PC-3 (cell line): ENCODE results near the gene CALML4. TPM values are rescaled to one million over a fixed set of nuclear protein-coding genes. Genes with fewer than 3 reads are reported as not detected.

ENCODE experiments used
- ATAC-seq: fragments of 200-7000 bp; cut with Tn5 transposase; 2 replicates; pipeline ENCODE4 v1.9.1; 2020; ENCODE audit warnings: mild to moderate bottlenecking, moderate library complexity
- BruUV-seq: library from RNA; stranded (reverse); fragments of 400-500 nt; replicated peaks from 2 replicates; lab custom pipeline; 2021; lab: Mats Ljungman, UMichigan
- CTCF ChIA-PET: fragments of 300-600 bp; sonication (Branson Sonifier 250); formaldehyde crosslinking; loops from one replicate; lab custom pipeline; 2022; ENCODE audit warnings: antibody characterized with exemption; lab: Charles Lee
- POLR2A ChIA-PET: fragments of 300-600 bp; sonication (Branson Sonifier 250); formaldehyde crosslinking; loops from one replicate; lab custom pipeline; 2022; ENCODE audit warnings: antibody characterized with exemption; ENCODE audit not compliant: unreplicated experiment; lab: Charles Lee
- DNase-seq: peaks from one replicate; pipeline ENCODE4 v3.0.0-alpha.2; 2015
- H2AFZ ChIP-seq: fragments of 300-600 bp; sonication (generic); 2 replicates; pipeline ENCODE4 v1.6.0; 2016; ENCODE audit warnings: antibody characterized with exemption, low read length
- H3F3A ChIP-seq: fragments of 300-600 bp; sonication (generic); one replicate; pipeline ENCODE4 v1.6.0; 2017; ENCODE audit warnings: antibody characterized with exemption, low read length, control low read depth, mild to moderate bottlenecking; ENCODE audit not compliant: unreplicated experiment
- H3K27ac ChIP-seq: fragments of 300-600 bp; sonication (generic); 2 replicates; pipeline ENCODE4 v1.5.1; 2016; ENCODE audit warnings: mild to moderate bottlenecking, low read length
- H3K27me3 ChIP-seq: fragments of 300-600 bp; sonication (generic); 2 replicates; pipeline ENCODE4 v1.6.1; 2016; ENCODE audit warnings: low read length, mixed read lengths
- H3K36me3 ChIP-seq: fragments of 300-600 bp; sonication (generic); 2 replicates; pipeline ENCODE4 v1.6.1; 2016; ENCODE audit warnings: low read depth, mixed run types, low read length, mixed read lengths
- H3K4me1 ChIP-seq: fragments of 300-600 bp; sonication (generic); 2 replicates; pipeline ENCODE4 v1.5.1; 2016; ENCODE audit warnings: low read length; ENCODE audit not compliant: insufficient read depth
- H3K4me2 ChIP-seq: fragments of 300-600 bp; sonication (generic); 2 replicates; pipeline ENCODE4 v1.6.0; 2016; ENCODE audit warnings: low read length
- H3K4me3 ChIP-seq: fragments of 300-600 bp; sonication (generic); 2 replicates; pipeline ENCODE4 v1.5.1; 2016; ENCODE audit warnings: mild to moderate bottlenecking, low read length, mixed read lengths
- H3K79me2 ChIP-seq: fragments of 300-600 bp; sonication (generic); 2 replicates; pipeline ENCODE4 v1.6.1; 2017; ENCODE audit warnings: low read length, mixed read lengths
- H3K9ac ChIP-seq: fragments of 300-600 bp; sonication (generic); 2 replicates; pipeline ENCODE4 v1.6.0; 2016; ENCODE audit warnings: mild to moderate bottlenecking, low read length
- H3K9me2 ChIP-seq: fragments of 300-600 bp; sonication (generic); replicated peaks from 2 replicates; pipeline ENCODE4 v1.6.1; 2016; ENCODE audit warnings: mixed run types, low read length, mixed read lengths
- H3K9me3 ChIP-seq: fragments of 300-600 bp; sonication (generic); 2 replicates; pipeline ENCODE4 v1.6.1; 2016; ENCODE audit warnings: low read length, mixed read lengths
- H4K20me1 ChIP-seq: fragments of 300-600 bp; sonication (generic); 2 replicates; pipeline ENCODE4 v1.6.1; 2016; ENCODE audit warnings: low read length, mixed read lengths
- EZH2 ChIP-seq: fragments of 300-600 bp; sonication (generic); IDR thresholded peaks from one replicate; pipeline ENCODE4 v1.6.1; 2017; ENCODE audit warnings: antibody characterized with exemption, mild to moderate bottlenecking, low read length; ENCODE audit not compliant: unreplicated experiment
- EZH2phosphoT487 ChIP-seq: fragments of 300-600 bp; sonication (generic); IDR thresholded peaks from 2 replicates; pipeline ENCODE4 v1.6.1; 2018; ENCODE audit warnings: mild to moderate bottlenecking, antibody characterized with exemption, low read length, borderline replicate concordance
- intact Hi-C: fragments of 100-400 bp; cut with micrococcal nuclease; formaldehyde crosslinking; loops from 2 replicates; pipeline ENCODE4 v1.9.0; 2023
- total RNA-seq: library from RNA; depleted of rRNA; stranded (reverse); fragments of >200 nt; gene quantifications from 2 replicates; pipeline ENCODE4 v1.2.3, GENCODE V29; 2014
- TF ChIP-seq, protein P1 (sequence below): fragments of 300-600 bp; sonication (generic); conservative IDR thresholded peaks from 2 replicates; pipeline ENCODE4 v1.5.1; 2017; ENCODE audit warnings: antibody characterized with exemption, low read depth, mild to moderate bottlenecking, low read length

Gene CALML4
- total RNA-seq, 1 experiment from 2014 or later = 4.8 TPM

DNA sequence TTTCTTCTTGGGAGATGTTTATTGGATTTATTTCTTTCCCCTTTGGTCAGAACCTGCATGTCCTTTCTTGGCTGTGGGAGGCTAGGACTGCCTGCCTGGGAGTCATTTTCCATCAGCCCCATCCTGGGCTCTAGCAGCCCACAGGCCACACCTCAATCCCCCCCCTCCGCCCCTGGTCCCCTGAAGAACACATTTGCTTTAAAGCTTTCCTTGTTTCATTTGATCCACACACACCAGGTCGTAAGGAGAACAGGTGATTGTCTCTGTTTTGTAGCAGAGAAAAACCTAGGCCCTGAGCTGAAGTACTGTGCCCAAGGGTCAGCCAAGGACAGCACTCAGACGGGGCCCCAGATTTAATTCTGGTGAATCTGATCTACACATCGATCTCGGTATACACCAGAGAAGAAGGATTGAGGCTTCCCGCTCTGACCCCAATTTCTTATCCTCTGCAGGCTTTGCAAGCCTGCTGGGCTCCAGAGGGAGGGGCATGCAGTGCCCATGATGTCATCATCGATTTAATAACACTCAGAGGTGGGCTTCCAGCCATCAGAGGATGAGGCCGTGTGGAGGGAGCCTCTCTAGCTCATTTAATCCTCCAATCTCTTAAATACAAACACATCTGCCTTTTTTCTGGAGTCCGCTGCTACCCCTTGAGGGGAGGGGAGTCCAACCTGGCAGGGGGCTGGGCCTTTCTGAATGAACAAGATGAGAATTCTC, 26.1 kb upstream of the CALML4 start:
- Histone ChIP-seq H3K9ac (no peak overlapping the region), H3K9me3 (no peaks in the 10 kb centered on the region), H3K4me1 (peaks cover 16% of the 10 kb centered on the region), H3K4me2 (no peak overlapping the region), H3K79me2 (peaks cover 32% of the 10 kb centered on the region), H4K20me1 (0 out of 2 replicates have a peak, but pooled peaks cover 15% of the 10 kb centered on the region), H3F3A (no peaks in the 10 kb centered on the region), H2AFZ (no peak overlapping the region), H3K36me3 (no peaks in the 10 kb centered on the region), H3K9me2 (no peaks in the 10 kb centered on the region), H3K27me3 (no peaks in the 10 kb centered on the region), H3K4me3 (no peak overlapping the region), H3K27ac (no peak overlapping the region)
- ATAC-seq (no peak), DNase-seq (no peak)
- intact Hi-C loops = no loop called here
- ChIA-PET POLR2A (interaction anchor here (0.6 kb wide), 1 partner anchor 444 kb away, joined by 8 read pairs; no protein-coding TSS in a partner anchor), CTCF (no interaction called here)
- TF ChIP-seq EZH2phosphoT487 (no peak), EZH2 (no peak)
- TF ChIP-seq, protein P1, sequence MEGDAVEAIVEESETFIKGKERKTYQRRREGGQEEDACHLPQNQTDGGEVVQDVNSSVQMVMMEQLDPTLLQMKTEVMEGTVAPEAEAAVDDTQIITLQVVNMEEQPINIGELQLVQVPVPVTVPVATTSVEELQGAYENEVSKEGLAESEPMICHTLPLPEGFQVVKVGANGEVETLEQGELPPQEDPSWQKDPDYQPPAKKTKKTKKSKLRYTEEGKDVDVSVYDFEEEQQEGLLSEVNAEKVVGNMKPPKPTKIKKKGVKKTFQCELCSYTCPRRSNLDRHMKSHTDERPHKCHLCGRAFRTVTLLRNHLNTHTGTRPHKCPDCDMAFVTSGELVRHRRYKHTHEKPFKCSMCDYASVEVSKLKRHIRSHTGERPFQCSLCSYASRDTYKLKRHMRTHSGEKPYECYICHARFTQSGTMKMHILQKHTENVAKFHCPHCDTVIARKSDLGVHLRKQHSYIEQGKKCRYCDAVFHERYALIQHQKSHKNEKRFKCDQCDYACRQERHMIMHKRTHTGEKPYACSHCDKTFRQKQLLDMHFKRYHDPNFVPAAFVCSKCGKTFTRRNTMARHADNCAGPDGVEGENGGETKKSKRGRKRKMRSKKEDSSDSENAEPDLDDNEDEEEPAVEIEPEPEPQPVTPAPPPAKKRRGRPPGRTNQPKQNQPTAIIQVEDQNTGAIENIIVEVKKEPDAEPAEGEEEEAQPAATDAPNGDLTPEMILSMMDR = no peak
- no TSS peak for BruUV-seq

DNA sequence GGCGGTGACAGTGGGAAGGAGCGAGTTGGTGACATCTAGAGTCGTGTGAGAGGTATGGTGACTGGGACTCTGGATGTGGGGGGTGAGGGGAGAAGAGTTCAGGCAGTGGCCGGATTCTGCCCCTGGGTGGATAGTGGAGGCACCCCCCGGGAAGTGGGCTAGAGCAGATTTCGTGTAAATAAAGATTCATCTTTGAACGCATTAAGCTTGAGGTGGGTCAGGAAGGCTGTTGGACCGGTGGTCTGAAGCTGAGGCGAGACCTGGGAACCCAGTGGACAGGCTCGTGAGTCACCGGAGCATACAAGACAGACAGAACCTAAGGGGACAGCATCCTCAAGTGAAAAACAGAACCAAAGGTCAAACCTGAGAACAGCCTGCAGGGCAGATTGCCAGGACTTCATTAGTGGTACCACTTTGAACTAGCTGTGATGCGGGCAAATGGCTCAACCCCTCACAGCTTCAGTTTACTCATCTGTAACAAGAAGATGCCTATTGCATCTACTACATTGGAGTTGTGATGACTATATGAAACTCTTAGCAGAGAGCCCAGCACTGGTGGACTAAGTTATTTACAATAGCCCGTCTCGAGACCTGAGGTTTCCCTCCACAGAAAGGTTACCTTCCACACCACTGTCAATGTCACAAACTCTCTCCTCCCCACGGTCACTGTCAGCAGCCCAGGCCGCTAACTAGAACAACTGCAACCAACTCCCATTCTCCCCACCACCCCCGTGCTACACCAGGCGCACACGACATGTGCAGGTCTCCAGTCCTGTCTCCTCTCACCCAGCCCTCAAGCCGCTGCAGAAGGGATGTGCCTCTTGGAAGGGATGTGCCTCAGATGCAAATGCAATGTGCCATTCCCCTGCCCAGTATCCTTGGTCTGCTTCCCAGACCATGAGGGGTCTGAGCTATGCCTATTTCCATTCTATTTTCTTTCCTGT, 25.3 kb upstream of the CALML4 start:
- ATAC-seq = no peak
- Histone ChIP-seq H3F3A (no peaks in the 10 kb centered on the region), H3K9me2 (no peaks in the 10 kb centered on the region), H2AFZ (peak overlapping the region; percentile 86), H4K20me1 (0 out of 2 replicates have a peak, but pooled peaks cover 15% of the 10 kb centered on the region), H3K4me3 (peak overlapping the region; percentile 90), H3K4me1 (peaks cover 16% of the 10 kb centered on the region), H3K9ac (peak overlapping the region; percentile 98), H3K9me3 (no peaks in the 10 kb centered on the region), H3K79me2 (peaks cover 40% of the 10 kb centered on the region), H3K36me3 (no peaks in the 10 kb centered on the region), H3K4me2 (peak overlapping the region; percentile 93), H3K27me3 (no peaks in the 10 kb centered on the region), H3K27ac (peak overlapping the region; percentile 13; the same call in 1 of the 2 replicates)
- ChIA-PET POLR2A (no interaction called here), CTCF (interaction anchor here (0.5 kb wide), 1 partner anchor 444 kb away, joined by 3 read pairs; no protein-coding TSS in a partner anchor)
- peak; percentile 3 for DNase-seq
- TF ChIP-seq EZH2 = no peak
- BruUV-seq = TSS peak; percentile 41
- intact Hi-C loops = no loop called here
